NOMO-1 treated with DMSO at 0.1 percent for 48 hours (cell line): ENCODE results near the gene WDR41.
"Not testable (repeated sequence)": the region's sequence is repeated elsewhere in the genome, so short reads cannot be mapped to it uniquely, and the experiment has no call there.

Experiments used
- DNase-seq: peaks from one replicate; lab custom pipeline; 2025; ENCODE audit not compliant: unreplicated experiment; lab: John Stamatoyannopoulos, UW

The WDR41 gene

GRCh38 chr5:77491783-77492652, at the start of gene WDR41:
TSS of gene WDR41 (minus strand) at chr5:77492316. CDS start at chr5:77492220, 96 bp downstream.
- DNase-seq = peak; percentile 90

- DNase-seq = no peak
These were observed 39.2 kb upstream of the WDR41 start for GRCh38 chr5:77531297-77531696.

GRCh38 chr5:77518304-77518703, 26.2 kb upstream of the WDR41 start:
- DNase-seq = peak; percentile 15

GRCh38 chr5:77514457-77514856, 22.3 kb upstream of the WDR41 start:
- no peak for DNase-seq

- no peak for DNase-seq
These were observed 21.2 kb upstream of the WDR41 start for GRCh38 chr5:77513321-77513720.

GRCh38 chr5:77501132-77501531, 9.0 kb upstream of the WDR41 start:
- DNase-seq = not testable (repeated sequence)

GRCh38 chr5:77499973-77500372, 7.9 kb upstream of the WDR41 start:
- DNase-seq = no peak

- no peak for DNase-seq
These were observed 7.3 kb upstream of the WDR41 start for GRCh38 chr5:77499441-77499840.

- DNase-seq = no peak
These were observed 6.8 kb upstream of the WDR41 start for GRCh38 chr5:77498952-77499351.

- DNase-seq = no peak
These were observed 2.8 kb upstream of the WDR41 start for GRCh38 chr5:77494935-77495334.

GRCh38 chr5:77492653-77493000, 511 bp upstream of the WDR41 start:
- no peak for DNase-seq

- peak; percentile 19 for DNase-seq
These were observed 1.3 kb downstream of the WDR41 start for GRCh38 chr5:77490741-77491344.

- no peak for DNase-seq
These were observed 5.7 kb downstream of the WDR41 start for GRCh38 chr5:77486344-77486962.

- peak; percentile 80 for DNase-seq
These were observed 8.4 kb downstream of the WDR41 start for GRCh38 chr5:77483682-77484081.

- not testable (repeated sequence) for DNase-seq
These were observed 17.1 kb downstream of the WDR41 start for GRCh38 chr5:77475041-77475440.

GRCh38 chr5:77468875-77469274, 23.2 kb downstream of the WDR41 start:
- DNase-seq = not testable (repeated sequence)

GRCh38 chr5:77463905-77464304, 28.2 kb downstream of the WDR41 start:
- DNase-seq = no peak

GRCh38 chr5:77461287-77461686, 30.8 kb downstream of the WDR41 start:
- DNase-seq = no peak

GRCh38 chr5:77454123-77454522, 38.0 kb downstream of the WDR41 start:
- DNase-seq = no peak

- no peak for DNase-seq
These were observed 39.8 kb downstream of the WDR41 start for GRCh38 chr5:77452351-77452750.

- no peak for DNase-seq
These were observed 42.1 kb downstream of the WDR41 start for GRCh38 chr5:77449981-77450380.

- DNase-seq = peak; percentile 43
These were observed 42.8 kb downstream of the WDR41 start for GRCh38 chr5:77449277-77449676.
